T-helper 17 cell (primary cell): ENCODE measurements around the gene TBATA. TPM values are rescaled to one million over a fixed set of nuclear protein-coding genes. Genes with fewer than 3 reads are reported as not detected.

Experiments used
- ATAC-seq: fragments of 150-1000 bp; cut with Tn5 transposase; 2 replicates; pipeline ENCODE4 v1.10.0; 2021; ENCODE audit warnings: mild to moderate bottlenecking, moderate library complexity
- DNase-seq, 3 donors: peaks; one replicate each; pipeline versions ENCODE4 v3.0.0 to v3.0.0-alpha.2; 2020 to 2021
- H3K9me3 ChIP-seq: one replicate; pipeline ENCODE4 v1.7.0; 2013; ENCODE audit warnings: low read length, mild to moderate bottlenecking; ENCODE audit not compliant: control insufficient read depth, poor library complexity, severe bottlenecking
- H3K27ac Mint-ChIP-seq: one replicate; pipeline ENCODE4 v1.8.0; 2022; ENCODE audit warnings: mild to moderate bottlenecking, moderate library complexity, mixed read lengths
- H3K27me3 Mint-ChIP-seq: one replicate; pipeline ENCODE4 v1.8.0; 2022; ENCODE audit warnings: mixed read lengths
- H3K36me3 Mint-ChIP-seq: one replicate; pipeline ENCODE4 v1.8.0; 2022; ENCODE audit warnings: low read depth, mixed read lengths
- H3K4me1 Mint-ChIP-seq: one replicate; pipeline ENCODE4 v1.8.0; 2022; ENCODE audit warnings: mild to moderate bottlenecking, mixed read lengths
- H3K4me3 Mint-ChIP-seq: one replicate; pipeline ENCODE4 v1.8.0; 2022; ENCODE audit warnings: mild to moderate bottlenecking, moderate library complexity, mixed read lengths
- total RNA-seq, 4 donors: library from RNA in 2 of 4; stranded (reverse) in 2 of 4; gene quantifications; one replicate each; pipeline ENCODE4 v1.2.3 and lab custom pipeline; 2022 to 2026

TBATA gene
- not detected for total RNA-seq
- total RNA-seq (lab: John Stamatoyannopoulos, UW), result 0 reads per million in 2 donors

DNA sequence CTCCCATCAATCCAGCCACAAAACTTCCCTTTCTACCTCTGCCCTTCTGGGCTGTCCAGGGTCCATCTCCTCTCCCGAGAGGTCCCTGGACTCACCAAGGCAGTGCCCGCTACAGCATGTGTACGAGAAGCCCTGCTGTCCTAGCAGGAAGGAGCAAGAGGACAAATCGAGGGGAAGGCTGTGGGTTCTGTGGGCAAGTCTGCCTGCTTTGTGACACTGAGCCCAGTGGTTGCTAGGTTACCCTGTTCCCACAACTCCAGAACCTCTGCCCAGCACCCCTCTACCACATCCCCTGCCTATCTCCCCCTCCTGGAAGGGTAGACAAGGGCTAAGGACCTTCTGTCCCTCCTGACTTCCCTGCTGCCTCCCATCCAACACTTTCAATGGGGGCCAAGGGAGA, at the start of gene TBATA:
TSS of gene TBATA (minus strand) at position 188 of the 400 bp plus-strand sequence. CDS start 1,998 bp downstream, outside the sequence.
- H3K36me3 Mint-ChIP-seq, result peaks cover 2% of the 10 kb centered on the region
- H3K27me3 Mint-ChIP-seq, result peaks cover 30% of the 10 kb centered on the region
- DNase-seq (no peak), ATAC-seq (no peak)
- no peak within 1 kb of the TSS for H3K4me3 Mint-ChIP-seq
- peaks cover 12% of the 10 kb centered on the region for H3K4me1 Mint-ChIP-seq
- H3K27ac Mint-ChIP-seq, result no peak within 1 kb of the TSS
- H3K9me3 ChIP-seq, result no peaks in the 10 kb centered on the region

GRCh38 chr10:70834441-70835151, 49.4 kb upstream of the TBATA start:
- Mint-ChIP-seq H3K27ac (no peak overlapping the region), H3K27me3 (no peaks in the 10 kb centered on the region), H3K4me3 (no peak overlapping the region), H3K4me1 (peaks cover 17% of the 10 kb centered on the region), H3K36me3 (peaks cover 15% of the 10 kb centered on the region)
- no peak for ATAC-seq
- no peak for DNase-seq
- H3K9me3 ChIP-seq, result no peaks in the 10 kb centered on the region

DNA sequence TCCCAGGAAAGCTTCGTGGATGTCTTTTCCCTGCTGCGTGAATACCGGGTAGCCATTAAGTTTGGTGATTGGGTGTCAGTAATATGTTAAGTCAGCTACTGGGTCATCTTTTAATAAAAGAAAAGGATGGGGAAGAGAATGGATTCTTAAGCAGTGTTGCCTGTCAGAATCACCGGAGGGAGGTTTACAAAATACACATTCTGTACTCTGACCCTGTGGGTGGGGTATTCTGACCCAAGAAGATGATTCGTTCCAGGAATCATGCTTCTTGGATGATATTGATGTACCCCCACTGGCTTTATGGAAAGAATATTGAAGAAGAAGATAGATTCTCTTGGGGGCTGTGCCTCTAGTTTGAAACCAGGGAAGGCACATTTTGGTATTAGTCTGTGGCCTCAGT, 48.8 kb upstream of the TBATA start:
- Mint-ChIP-seq H3K4me1 (peaks cover 18% of the 10 kb centered on the region), H3K27ac (no peak overlapping the region), H3K4me3 (no peak overlapping the region), H3K36me3 (peaks cover 15% of the 10 kb centered on the region), H3K27me3 (no peaks in the 10 kb centered on the region)
- no peak for ATAC-seq
- no peaks in the 10 kb centered on the region for H3K9me3 ChIP-seq
- no peak for DNase-seq

- DNase-seq, result no peak
- Mint-ChIP-seq H3K27me3 (no peaks in the 10 kb centered on the region), H3K27ac (no peak overlapping the region), H3K4me3 (no peak overlapping the region), H3K4me1 (peaks cover 19% of the 10 kb centered on the region), H3K36me3 (peaks cover 15% of the 10 kb centered on the region)
- H3K9me3 ChIP-seq, result no peaks in the 10 kb centered on the region
- ATAC-seq, result no peak
Measured at GRCh38 chr10:70833601-70834000, 48.4 kb upstream of the TBATA start.

- ATAC-seq (no peak), DNase-seq (no peak)
- H3K4me3 Mint-ChIP-seq, result no peak overlapping the region
- H3K36me3 Mint-ChIP-seq, result peaks cover 11% of the 10 kb centered on the region
- H3K4me1 Mint-ChIP-seq, result peaks cover 19% of the 10 kb centered on the region
- H3K9me3 ChIP-seq, result no peaks in the 10 kb centered on the region
- H3K27ac Mint-ChIP-seq, result no peak overlapping the region
- H3K27me3 Mint-ChIP-seq, result no peaks in the 10 kb centered on the region
Measured at GRCh38 chr10:70832852-70833528, 47.8 kb upstream of the TBATA start.

DNA sequence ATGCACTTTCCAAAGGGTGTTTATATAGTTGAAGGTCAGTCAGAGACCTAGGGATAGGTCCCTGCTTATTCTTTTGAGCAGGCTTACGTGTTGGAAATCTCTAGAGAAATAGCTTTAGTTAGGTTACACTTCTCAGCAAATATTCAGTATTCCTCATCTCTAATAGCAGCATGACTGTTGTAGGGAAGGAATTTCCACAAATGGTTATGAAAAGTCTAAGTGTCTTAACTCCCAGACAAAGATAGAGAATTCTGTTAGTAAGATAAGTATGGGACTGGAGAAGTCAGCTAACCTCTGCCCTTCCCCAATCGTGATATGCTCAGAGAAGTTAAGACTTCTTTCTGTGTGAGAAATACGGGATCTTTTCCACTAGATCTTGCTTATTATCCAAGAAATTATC, 47.0 kb upstream of the TBATA start:
- no peak for DNase-seq
- Mint-ChIP-seq H3K27ac (no peak overlapping the region), H3K27me3 (no peaks in the 10 kb centered on the region), H3K4me3 (no peak overlapping the region), H3K36me3 (peaks cover 5% of the 10 kb centered on the region), H3K4me1 (peaks cover 19% of the 10 kb centered on the region)
- H3K9me3 ChIP-seq, result no peaks in the 10 kb centered on the region
- no peak for ATAC-seq

DNA sequence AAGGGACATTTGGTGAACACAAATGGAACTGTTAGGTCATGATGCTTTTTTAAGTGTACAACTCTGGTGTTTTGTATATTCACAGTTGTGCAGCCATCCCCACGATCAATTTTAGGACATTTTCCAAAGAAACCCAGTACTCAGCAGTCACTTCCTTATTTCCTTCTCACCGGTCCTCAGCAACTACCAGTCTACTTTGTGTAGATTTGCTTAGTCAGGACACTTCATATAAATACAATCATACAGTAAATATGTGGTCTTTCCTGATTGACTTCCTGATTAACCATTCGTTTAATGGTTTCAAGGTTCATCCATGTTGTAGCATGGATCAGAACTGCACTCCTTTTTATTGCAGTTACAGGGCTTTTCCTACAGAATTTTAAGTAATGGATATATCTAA, 45.0 kb upstream of the TBATA start:
- Mint-ChIP-seq H3K4me1 (peaks cover 29% of the 10 kb centered on the region), H3K27me3 (no peaks in the 10 kb centered on the region), H3K4me3 (no peak overlapping the region), H3K36me3 (peaks cover 2% of the 10 kb centered on the region), H3K27ac (no peak overlapping the region)
- no peaks in the 10 kb centered on the region for H3K9me3 ChIP-seq
- ATAC-seq, result no peak
- no peak for DNase-seq

GRCh38 chr10:70829543-70829942, 44.4 kb upstream of the TBATA start:
- Mint-ChIP-seq H3K36me3 (peaks cover 2% of the 10 kb centered on the region), H3K27ac (no peak overlapping the region), H3K4me3 (no peak overlapping the region), H3K27me3 (no peaks in the 10 kb centered on the region), H3K4me1 (peaks cover 30% of the 10 kb centered on the region)
- DNase-seq (no peak), ATAC-seq (no peak)
- no peaks in the 10 kb centered on the region for H3K9me3 ChIP-seq

- no peak overlapping the region for H3K27ac Mint-ChIP-seq
Measured at GRCh38 chr10:70828923-70829322, 43.7 kb upstream of the TBATA start.

GRCh38 chr10:70827086-70827757, 42.0 kb upstream of the TBATA start:
- Mint-ChIP-seq H3K4me1 (peaks cover 21% of the 10 kb centered on the region), H3K27ac (no peak overlapping the region), H3K27me3 (no peaks in the 10 kb centered on the region), H3K36me3 (peaks cover 2% of the 10 kb centered on the region), H3K4me3 (no peak overlapping the region)
- ATAC-seq, result no peak
- H3K9me3 ChIP-seq, result no peaks in the 10 kb centered on the region
- no peak for DNase-seq

More at GRCh38 chr10:70828923-70829322, 43.7 kb upstream of the TBATA start:
- DNase-seq (no peak), ATAC-seq (no peak)
- peaks cover 2% of the 10 kb centered on the region for H3K36me3 Mint-ChIP-seq
- no peak overlapping the region for H3K4me3 Mint-ChIP-seq
- no peaks in the 10 kb centered on the region for H3K27me3 Mint-ChIP-seq
- H3K4me1 Mint-ChIP-seq, result peaks cover 27% of the 10 kb centered on the region
- H3K9me3 ChIP-seq, result no peaks in the 10 kb centered on the region

DNA sequence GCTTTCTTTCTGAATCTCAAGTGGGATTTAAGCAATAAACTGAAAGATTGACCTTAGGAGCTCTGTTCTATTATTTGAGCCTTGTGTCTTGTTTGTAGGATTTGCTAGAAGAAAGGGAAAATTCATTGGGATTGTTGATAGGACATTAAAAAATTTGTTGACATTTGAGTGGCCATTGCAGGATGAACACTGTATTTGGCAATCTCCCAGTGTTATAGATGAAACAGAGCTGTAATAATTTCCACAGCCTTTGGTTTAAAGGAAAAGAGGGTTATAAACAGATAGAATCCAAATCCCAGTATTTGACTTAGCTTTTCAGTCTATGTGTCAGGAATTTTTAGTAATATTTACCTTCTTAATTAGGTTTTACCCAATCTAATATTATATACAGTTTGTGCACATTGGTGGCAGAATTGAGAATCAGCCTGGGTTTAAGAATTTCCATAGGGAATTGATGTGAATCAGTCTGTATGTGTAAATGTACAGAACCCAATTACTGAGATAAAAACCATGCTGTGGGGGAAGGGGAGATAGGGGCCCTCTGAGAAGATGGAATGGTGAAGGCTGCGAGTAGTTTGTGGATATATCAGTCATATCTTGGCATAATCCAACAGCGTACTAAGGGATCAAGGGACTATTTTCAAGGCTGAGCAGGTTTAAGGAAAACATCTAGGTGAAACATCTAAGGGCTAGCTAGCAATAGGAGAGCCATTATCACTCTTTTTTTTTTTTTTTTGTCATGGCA, 37.1 kb upstream of the TBATA start:
- Mint-ChIP-seq H3K36me3 (peaks cover 3% of the 10 kb centered on the region), H3K4me3 (no peak overlapping the region), H3K27ac (no peak overlapping the region), H3K4me1 (peaks cover 35% of the 10 kb centered on the region), H3K27me3 (no peaks in the 10 kb centered on the region)
- ATAC-seq (no peak), DNase-seq (no peak)
- H3K9me3 ChIP-seq, result no peaks in the 10 kb centered on the region

- no peak for ATAC-seq
- H3K27me3 Mint-ChIP-seq, result no peaks in the 10 kb centered on the region
- H3K4me1 Mint-ChIP-seq, result peaks cover 36% of the 10 kb centered on the region
- no peak for DNase-seq
- no peak overlapping the region for H3K4me3 Mint-ChIP-seq
- H3K27ac Mint-ChIP-seq, result no peak overlapping the region
- H3K9me3 ChIP-seq, result no peaks in the 10 kb centered on the region
- peaks cover 3% of the 10 kb centered on the region for H3K36me3 Mint-ChIP-seq
Measured at GRCh38 chr10:70820976-70821750, 36.0 kb upstream of the TBATA start.
